Left lung (tissue), 10 donors: ENCODE data around the gene FAM83D. TPM values are rescaled to one million over a fixed set of nuclear protein-coding genes. Genes with fewer than 3 reads are reported as not detected.
A peak's percentile ranks its signal among the peaks of the same experiment; 100 is the strongest.

Experiments
- ATAC-seq: fragments of 200-7000 bp; cut with Tn5 transposase; one replicate; pipeline ENCODE4 v1.9.1; 2020; ENCODE audit warnings: moderate library complexity
- DNase-seq, 4 donors: peaks; one replicate each; pipeline ENCODE4 v3.0.0-alpha.2; 2013 to 2020
- H3K27ac ChIP-seq, 2 donors: fragments of 200-600 bp; sonication (generic) in 1 of 2; one replicate each; pipeline versions ENCODE4 v1.5.0 to v1.8.0; 2020 to 2021
- H3K27me3 ChIP-seq, 2 donors: fragments of 200-600 bp; sonication (generic) in 1 of 2; one replicate each; pipeline versions ENCODE4 v1.5.0 to v1.8.0; 2020 to 2021
- H3K36me3 ChIP-seq, 2 donors: fragments of 200-600 bp; sonication (generic) in 1 of 2; one replicate each; pipeline versions ENCODE4 v1.5.0 to v1.8.0; 2020 to 2021
- H3K4me1 ChIP-seq, 2 donors: fragments of 200-600 bp; one replicate each; pipeline ENCODE4 v1.8.0; 2021
- H3K4me3 ChIP-seq, 2 donors: fragments of 200-600 bp; sonication (generic) in 1 of 2; one replicate each; pipeline versions ENCODE4 v1.5.0 to v1.8.0; 2020 to 2021; ENCODE audit warnings: mild to moderate bottlenecking in 1 of 2
- H3K9me3 ChIP-seq, 2 donors: fragments of 200-600 bp; sonication (generic) in 1 of 2; one replicate each; pipeline versions ENCODE4 v1.5.0 to v1.8.0; 2020 to 2021
- CTCF ChIP-seq, 2 donors: fragments of 200-600 bp; sonication (generic) in 1 of 2; IDR thresholded peaks; one replicate each; pipeline versions ENCODE4 v1.5.0 to v1.8.0; 2021; ENCODE audit warnings: antibody characterized with exemption in 2 of 2
- intact Hi-C, 2 donors: fragments of 100-400 bp; cut with DNase I; formaldehyde crosslinking; loops; one replicate each; pipeline versions ENCODE4 v1.11.2 to v1.14.2; 2022
- polyA plus RNA-seq, 6 donors: library from polyadenylated mRNA; unstranded; fragments of 120-200 nt; gene quantifications; one replicate each; pipeline ENCODE4 v1.2.1, GENCODE V29; 2013; ENCODE audit not compliant: insufficient read length in 6 of 6
- total RNA-seq, 2 donors: library from RNA; stranded (reverse); fragmentation: NEBNext Ultra II Directional; extraction: Animal tissue kit (Norgen Biotek cat#: 25700); gene quantifications; one replicate each; pipeline ENCODE4 v1.2.1, GENCODE V29; 2021
- donor health status: DM: no; HTN: yes; CAD: no.
- donor health status: DM: no; HTN: no; CAD: no.

Gene FAM83D
- total and polyA plus RNA-seq, 8 donors: 1.5 to 28.1 (median 11.7) TPM

GRCh38 chr20:38892091-38892981 is 33.9 kb upstream of the FAM83D start:
- Histone ChIP-seq H3K4me3 (no peak overlapping the region), H3K36me3 (no peaks in the 10 kb centered on the region), H3K4me1 (peaks cover 0 to 10% of the 10 kb centered on the region in 2 donors), H3K27me3 (peaks cover 0 to 26% of the 10 kb centered on the region in 2 donors), H3K9me3 (no peaks in the 10 kb centered on the region), H3K27ac (peak overlapping the region in 1 of 2 donors; percentile 33)
- no peak for TF ChIP-seq CTCF (IDR thresholded peaks at IDR 0.05)
- ATAC-seq: no peak
- DNase-seq: no peak
- intact Hi-C loops: loop anchor here in 1 of 2 donors (10.0 kb wide), 2 partner anchors 88 to 248 kb away; partner anchors contain the start of gene PPP1R16B

GRCh38 chr20:38893056-38893564 is 33.1 kb upstream of the FAM83D start:
- Histone ChIP-seq H3K27ac (peak overlapping the region in 1 of 2 donors; percentile 33), H3K4me1 (peaks cover 0 to 10% of the 10 kb centered on the region in 2 donors), H3K4me3 (no peak overlapping the region), H3K36me3 (no peaks in the 10 kb centered on the region), H3K9me3 (no peaks in the 10 kb centered on the region), H3K27me3 (peaks cover 0 to 26% of the 10 kb centered on the region in 2 donors)
- TF ChIP-seq CTCF (IDR thresholded peaks at IDR 0.05): no peak
- ATAC-seq (no peak), DNase-seq (no peak)
- intact Hi-C loops: loop anchor here in 1 of 2 donors (10.0 kb wide), 2 partner anchors 88 to 248 kb away; partner anchors contain the start of gene PPP1R16B

- TF ChIP-seq CTCF (IDR thresholded peaks at IDR 0.05): peak; percentile 88
- H3K4me1 ChIP-seq: peaks cover 0 to 10% of the 10 kb centered on the region in 2 donors
- no peak overlapping the region for H3K4me3 ChIP-seq
- peaks cover 0 to 26% of the 10 kb centered on the region in 2 donors for H3K27me3 ChIP-seq
- DNase-seq (peak; percentile 20 to 95 (median 52)), ATAC-seq (peak; percentile 95)
- no peaks in the 10 kb centered on the region for H3K9me3 ChIP-seq
- intact Hi-C loops: loop anchor here in 1 of 2 donors (10.0 kb wide), 2 partner anchors 89 to 249 kb away; partner anchors contain the start of gene PPP1R16B
- H3K27ac ChIP-seq: no peak overlapping the region
- H3K36me3 ChIP-seq: no peaks in the 10 kb centered on the region
Observed at GRCh38 chr20:38893565-38894090, 32.6 kb upstream of the FAM83D start.

GRCh38 chr20:38894091-38894847 is 31.9 kb upstream of the FAM83D start:
- DNase-seq (no peak), ATAC-seq (peak; percentile 45)
- H3K27me3 ChIP-seq: peaks cover 0 to 26% of the 10 kb centered on the region in 2 donors
- intact Hi-C loops: loop anchor here in 1 of 2 donors (10.0 kb wide), 2 partner anchors 89 to 249 kb away; partner anchors contain the start of gene PPP1R16B
- no peaks in the 10 kb centered on the region for H3K36me3 ChIP-seq
- H3K4me3 ChIP-seq: no peak overlapping the region
- no peak overlapping the region for H3K27ac ChIP-seq
- H3K4me1 ChIP-seq: peaks cover 0 to 10% of the 10 kb centered on the region in 2 donors
- TF ChIP-seq CTCF (IDR thresholded peaks at IDR 0.05): peak in 1 of 2 donors; percentile 37
- no peaks in the 10 kb centered on the region for H3K9me3 ChIP-seq
